Smooth muscle cell (in vitro differentiated cells): ENCODE measurements around the gene BLCAP. TPM values are rescaled to one million over a fixed set of nuclear protein-coding genes. Genes with fewer than 3 reads are reported as not detected.

Experiments
- DNase-seq: peaks from one replicate; lab custom pipeline; 2025; ENCODE audit not compliant: unreplicated experiment; lab: John Stamatoyannopoulos, UW
- H2AFZ ChIP-seq: fragments of 200-600 bp; sonication (generic); 2 replicates; pipeline ENCODE4 v1.6.0; 2016; ENCODE audit warnings: antibody characterized with exemption, low read depth, mild to moderate bottlenecking
- H3F3A ChIP-seq: fragments of 200-600 bp; sonication (generic); 2 replicates; pipeline ENCODE4 v1.6.0; 2017; ENCODE audit warnings: antibody characterized with exemption, low read depth
- H3K27ac ChIP-seq: fragments of 200-600 bp; sonication (generic); 2 replicates; pipeline ENCODE4 v1.5.1; 2016; ENCODE audit warnings: low read depth, mild to moderate bottlenecking
- H3K27me3 ChIP-seq: fragments of 200-600 bp; sonication (generic); 2 replicates; pipeline ENCODE4 v1.6.1; 2016; ENCODE audit warnings: low read depth, mild to moderate bottlenecking
- H3K36me3 ChIP-seq: fragments of 200-600 bp; sonication (generic); 2 replicates; pipeline ENCODE4 v1.5.1; 2016; ENCODE audit warnings: low read depth
- H3K4me1 ChIP-seq: fragments of 200-600 bp; sonication (generic); 2 replicates; pipeline ENCODE4 v1.5.1; 2016; ENCODE audit warnings: low read depth
- H3K4me2 ChIP-seq: fragments of 200-600 bp; sonication (generic); 2 replicates; pipeline ENCODE4 v1.6.0; 2016; ENCODE audit warnings: mild to moderate bottlenecking
- H3K4me3 ChIP-seq: fragments of 200-600 bp; sonication (generic); 2 replicates; pipeline ENCODE4 v1.5.1; 2016; ENCODE audit warnings: mild to moderate bottlenecking
- H3K79me2 ChIP-seq: fragments of 200-600 bp; sonication (generic); 2 replicates; pipeline ENCODE4 v1.6.0; 2016; ENCODE audit warnings: low read depth, mild to moderate bottlenecking
- H3K9ac ChIP-seq: fragments of 200-600 bp; sonication (generic); 2 replicates; pipeline ENCODE4 v1.6.0; 2016; ENCODE audit warnings: low read depth
- H3K9me3 ChIP-seq: fragments of 200-600 bp; sonication (generic); replicated peaks from 2 replicates; pipeline ENCODE4 v1.5.1; 2016; ENCODE audit warnings: low read depth
- H4K20me1 ChIP-seq: fragments of 200-600 bp; sonication (generic); 2 replicates; pipeline ENCODE4 v1.6.0; 2016; ENCODE audit warnings: low read depth
- whole genome bisulfite sequencing: methylation state at CpG from one replicate; pipeline ENCODE4 v1.1.7; 2016; ENCODE audit warnings: low lambda C conversion rate; 5-methylcytosine and 5-hydroxymethylcytosine counted together
- polyA plus RNA-seq: library from polyadenylated mRNA; unstranded; fragments of >200 nt; fragmentation: Nextera tagmentation; extraction: Ambion mirVana; gene quantifications from 2 replicates; pipeline ENCODE4 v1.2.1, GENCODE V29; 2016
- total RNA-seq: library from RNA; depleted of rRNA; stranded (reverse); fragments of >200 nt; gene quantifications from 2 replicates; pipeline ENCODE4 v1.2.3, GENCODE V29; 2014
- TF ChIP-seq, protein P1 (sequence below): fragments of 200-600 bp; sonication (generic); IDR thresholded peaks from 2 replicates; pipeline ENCODE4 v1.5.1; 2017; ENCODE audit warnings: borderline replicate concordance, mild to moderate bottlenecking, antibody characterized with exemption; ENCODE audit not compliant: insufficient read depth, poor library complexity, severe bottlenecking

Gene BLCAP
- total and polyA plus RNA-seq, 2 experiments from 2014 or later, result 34.2 to 45.9 TPM

DNA sequence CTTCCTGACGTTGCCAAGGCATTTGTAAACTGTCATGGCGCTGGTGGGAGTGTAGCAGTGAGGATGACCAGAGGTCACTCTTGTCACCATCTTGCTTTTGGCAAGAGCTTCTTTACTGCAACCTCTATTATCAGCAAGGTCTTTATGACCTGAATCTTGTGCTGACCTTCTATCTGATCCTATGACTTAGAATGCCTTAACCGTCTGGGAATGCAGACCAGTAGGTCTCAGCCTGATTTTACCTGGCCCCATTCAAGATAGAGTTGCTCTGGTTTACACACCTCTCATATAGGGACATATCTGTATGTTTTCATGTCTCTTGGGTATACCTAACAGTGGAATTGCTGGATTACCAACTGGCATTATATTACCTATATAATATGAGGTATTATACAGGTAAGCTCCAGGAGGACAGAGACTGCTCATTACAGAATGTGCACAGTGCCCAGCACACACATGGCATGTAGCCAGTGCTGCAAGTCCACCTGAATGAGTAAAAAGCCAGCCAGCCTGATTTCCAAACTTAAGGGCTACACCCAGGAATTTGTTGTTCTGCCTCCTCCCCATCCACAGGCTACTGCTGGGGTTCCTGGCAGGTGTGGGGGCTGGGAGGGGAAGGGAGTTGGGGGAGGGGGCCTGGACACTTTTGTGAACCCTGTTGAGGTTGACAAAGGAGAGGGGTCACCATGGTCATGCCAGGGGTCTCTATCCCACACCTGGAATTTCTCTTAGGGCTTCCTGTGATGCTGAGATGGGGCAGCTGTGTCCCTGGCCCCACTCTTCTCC is 35.2 kb upstream of the BLCAP start:
- Histone ChIP-seq H3K36me3 (no peaks in the 10 kb centered on the region), H3K4me1 (peaks cover 17% of the 10 kb centered on the region), H3F3A (no peaks in the 10 kb centered on the region), H3K9me3 (no peaks in the 10 kb centered on the region), H2AFZ (no peak overlapping the region), H3K27ac (no peak overlapping the region), H3K9ac (no peak overlapping the region), H3K4me3 (no peak overlapping the region), H3K79me2 (no peaks in the 10 kb centered on the region), H3K27me3 (no peaks in the 10 kb centered on the region), H3K4me2 (no peak overlapping the region), H4K20me1 (no peaks in the 10 kb centered on the region)
- DNase-seq, result no peak
- TF ChIP-seq, protein P1, sequence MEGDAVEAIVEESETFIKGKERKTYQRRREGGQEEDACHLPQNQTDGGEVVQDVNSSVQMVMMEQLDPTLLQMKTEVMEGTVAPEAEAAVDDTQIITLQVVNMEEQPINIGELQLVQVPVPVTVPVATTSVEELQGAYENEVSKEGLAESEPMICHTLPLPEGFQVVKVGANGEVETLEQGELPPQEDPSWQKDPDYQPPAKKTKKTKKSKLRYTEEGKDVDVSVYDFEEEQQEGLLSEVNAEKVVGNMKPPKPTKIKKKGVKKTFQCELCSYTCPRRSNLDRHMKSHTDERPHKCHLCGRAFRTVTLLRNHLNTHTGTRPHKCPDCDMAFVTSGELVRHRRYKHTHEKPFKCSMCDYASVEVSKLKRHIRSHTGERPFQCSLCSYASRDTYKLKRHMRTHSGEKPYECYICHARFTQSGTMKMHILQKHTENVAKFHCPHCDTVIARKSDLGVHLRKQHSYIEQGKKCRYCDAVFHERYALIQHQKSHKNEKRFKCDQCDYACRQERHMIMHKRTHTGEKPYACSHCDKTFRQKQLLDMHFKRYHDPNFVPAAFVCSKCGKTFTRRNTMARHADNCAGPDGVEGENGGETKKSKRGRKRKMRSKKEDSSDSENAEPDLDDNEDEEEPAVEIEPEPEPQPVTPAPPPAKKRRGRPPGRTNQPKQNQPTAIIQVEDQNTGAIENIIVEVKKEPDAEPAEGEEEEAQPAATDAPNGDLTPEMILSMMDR, result no peak
- WGBS, result 75% methylated on average over 3 of the region's 3 CpGs

DNA sequence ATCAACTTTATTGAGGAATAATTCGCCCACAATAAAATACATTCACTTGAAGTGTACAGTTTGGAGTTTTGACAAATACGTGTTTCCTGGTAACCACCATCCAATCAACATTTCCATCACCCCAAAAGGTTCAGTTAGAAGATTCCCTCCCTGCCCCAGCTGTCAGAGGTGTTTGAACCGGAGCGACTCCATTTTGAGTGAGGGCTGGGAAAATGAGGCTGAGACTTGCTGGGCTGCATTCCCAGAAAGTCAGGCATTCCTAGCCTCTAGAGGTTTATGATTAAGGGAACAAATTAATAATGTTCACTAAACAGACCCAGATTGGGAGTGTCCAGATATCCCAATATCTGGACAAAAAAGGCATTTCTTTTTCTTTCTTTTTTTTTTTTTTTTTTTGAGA is 33.0 kb upstream of the BLCAP start:
- Histone ChIP-seq H4K20me1 (no peaks in the 10 kb centered on the region), H2AFZ (no peak overlapping the region), H3K27me3 (no peaks in the 10 kb centered on the region), H3K4me3 (no peak overlapping the region), H3K79me2 (no peaks in the 10 kb centered on the region), H3K27ac (no peak overlapping the region), H3F3A (no peaks in the 10 kb centered on the region), H3K9me3 (no peaks in the 10 kb centered on the region), H3K36me3 (no peaks in the 10 kb centered on the region), H3K4me2 (no peak overlapping the region), H3K9ac (no peak overlapping the region), H3K4me1 (peaks cover 6% of the 10 kb centered on the region)
- TF ChIP-seq, protein P1, result no peak
- 78% methylated on average over 4 of the region's 4 CpGs for WGBS
- no peak for DNase-seq

DNA sequence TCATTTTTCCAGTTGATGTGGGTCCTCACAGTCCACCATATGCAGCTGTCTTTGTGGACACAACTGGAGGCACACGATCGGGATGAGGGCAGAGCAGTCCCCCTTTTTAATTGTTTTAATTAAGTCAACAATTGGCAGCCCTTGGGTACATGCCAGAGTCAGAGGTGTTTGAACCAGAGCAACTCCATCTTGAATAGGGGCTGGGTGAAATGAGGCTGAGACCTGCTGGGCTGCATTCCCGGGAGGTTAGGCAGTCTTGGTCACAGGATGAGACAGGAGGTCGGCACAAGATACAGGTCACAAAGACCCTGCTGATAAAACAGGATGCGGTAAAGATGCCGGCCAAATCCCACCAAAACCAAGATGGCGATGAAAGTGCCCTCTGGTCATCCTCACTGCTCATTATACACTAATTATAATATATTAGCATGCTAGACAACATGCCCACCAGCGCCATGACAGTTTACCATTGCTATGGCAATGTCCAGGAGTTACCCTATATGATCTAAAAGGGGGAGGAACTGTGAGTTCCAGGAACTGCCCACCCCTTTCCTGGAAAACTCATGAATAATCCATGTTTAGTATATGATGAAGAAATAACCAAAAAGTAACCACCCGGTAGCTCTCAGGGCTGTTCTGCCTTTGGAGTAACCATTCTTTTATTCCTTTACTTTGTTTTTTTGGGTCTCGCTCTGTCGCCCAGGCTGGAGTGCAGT is 31.8 kb upstream of the BLCAP start:
- DNase-seq, result no peak
- no peaks in the 10 kb centered on the region for H3F3A ChIP-seq
- no peaks in the 10 kb centered on the region for H4K20me1 ChIP-seq
- H3K36me3 ChIP-seq, result no peaks in the 10 kb centered on the region
- no peak overlapping the region for H2AFZ ChIP-seq
- TF ChIP-seq, protein P1, result no peak
- no peak overlapping the region for H3K4me3 ChIP-seq
- no peak overlapping the region for H3K4me2 ChIP-seq
- 91% methylated on average over 11 of the region's 11 CpGs for WGBS
- H3K27ac ChIP-seq, result no peak overlapping the region
- no peaks in the 10 kb centered on the region for H3K79me2 ChIP-seq
- H3K4me1 ChIP-seq, result no peaks in the 10 kb centered on the region
- no peaks in the 10 kb centered on the region for H3K9me3 ChIP-seq
- H3K9ac ChIP-seq, result no peak overlapping the region
- no peaks in the 10 kb centered on the region for H3K27me3 ChIP-seq
